Measurements from ENCODE around the gene EFNA2.

DNA sequence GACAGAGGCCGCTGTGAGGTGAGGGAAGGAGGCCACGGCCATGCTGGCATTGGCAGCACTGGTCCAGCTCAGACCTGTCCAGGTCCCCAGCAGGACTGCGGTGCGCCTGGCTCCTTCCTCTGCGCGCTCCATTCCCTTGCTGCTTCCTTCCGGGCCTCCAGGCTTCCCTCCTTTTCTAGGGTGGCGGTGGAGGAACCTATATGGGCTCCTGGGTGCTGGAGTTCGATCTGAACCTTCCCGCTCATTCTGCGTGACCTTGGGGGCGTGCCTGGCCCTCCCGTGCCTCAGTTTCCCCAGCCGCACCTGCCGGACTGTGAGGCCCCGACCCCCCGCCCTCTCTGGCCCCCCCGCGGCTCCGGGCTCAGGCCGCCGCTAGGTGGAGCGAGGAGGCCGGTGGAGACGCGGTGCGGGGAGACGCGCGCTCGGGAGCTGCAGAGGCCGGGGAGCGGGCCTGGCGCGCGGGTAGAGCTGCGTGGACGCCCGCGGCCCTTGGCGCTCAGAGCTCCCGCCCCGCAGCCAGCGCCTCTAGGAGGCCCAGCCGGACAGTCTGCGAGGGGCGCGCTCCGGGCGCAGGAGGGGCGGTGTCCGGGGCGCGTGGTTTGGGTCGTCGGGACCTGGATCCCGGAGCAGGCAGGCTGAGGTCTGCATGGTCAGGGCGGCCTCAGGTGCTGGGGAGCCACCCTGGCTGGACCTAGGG, 29.9 kb downstream of the EFNA2 start:
- peak; percentile 61 to 78 (median 67) for TF ChIP-seq CTCF (IDR thresholded peaks at IDR 0.05)
- TF ChIP-seq POLR2A (IDR thresholded peaks at IDR 0.05) = no peak
